GM18499 (cell line): Measurements from ENCODE around the gene TRIM72.
"Not testable (repeated sequence)": the region's sequence is repeated elsewhere in the genome, so short reads cannot be mapped to it uniquely, and the experiment has no call there.

Source experiments
- ATAC-seq: cut with Tn5 transposase; IDR thresholded peaks from one replicate; pipeline ENCODE4 v1.9.1; 2021; ENCODE audit warnings: moderate number of reproducible peaks; ENCODE audit not compliant: insufficient read depth, unreplicated experiment

TRIM72 gene

DNA sequence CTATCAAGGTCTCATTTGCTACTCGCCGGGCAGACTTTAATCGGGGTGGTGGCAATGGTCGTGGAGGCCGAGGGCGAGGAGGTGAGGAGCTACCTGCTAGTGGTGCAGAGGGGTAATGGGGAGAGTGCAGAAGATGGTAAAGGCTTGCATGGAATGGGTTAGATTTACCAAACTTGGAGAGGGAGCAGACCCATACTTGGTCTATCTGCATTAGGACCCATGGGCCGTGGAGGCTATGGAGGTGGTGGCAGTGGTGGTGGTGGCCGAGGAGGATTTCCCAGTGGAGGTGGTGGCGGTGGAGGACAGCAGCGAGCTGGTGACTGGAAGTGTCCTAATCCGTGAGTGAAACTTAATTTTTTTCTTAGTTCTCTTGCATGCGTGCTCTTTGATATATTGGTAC, 23.9 kb upstream of the TRIM72 start:
- ATAC-seq = no peak

DNA sequence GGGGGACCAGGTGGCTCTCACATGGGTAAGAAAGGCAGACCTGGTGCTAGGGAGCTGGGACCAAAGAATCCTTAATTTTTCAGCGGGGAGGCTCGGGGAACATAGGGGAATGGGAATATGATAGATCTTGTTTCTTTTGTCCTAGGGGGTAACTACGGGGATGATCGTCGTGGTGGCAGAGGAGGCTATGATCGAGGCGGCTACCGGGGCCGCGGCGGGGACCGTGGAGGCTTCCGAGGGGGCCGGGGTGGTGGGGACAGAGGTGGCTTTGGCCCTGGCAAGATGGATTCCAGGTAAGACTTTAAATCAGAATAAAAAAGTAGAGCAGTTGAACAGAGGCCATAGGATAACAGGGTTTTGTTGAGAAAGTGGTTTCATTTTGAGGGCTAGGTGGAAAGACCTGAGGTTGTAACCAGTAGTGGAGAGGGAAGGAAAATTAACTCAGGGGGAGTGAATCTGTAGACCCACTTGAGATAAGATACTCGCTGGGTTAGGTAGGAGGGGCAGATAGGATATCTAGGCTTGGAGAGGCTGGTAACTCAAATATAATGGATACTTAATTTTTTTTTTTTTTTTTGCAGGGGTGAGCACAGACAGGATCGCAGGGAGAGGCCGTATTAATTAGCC, 23.0 kb upstream of the TRIM72 start:
- ATAC-seq = no peak

DNA sequence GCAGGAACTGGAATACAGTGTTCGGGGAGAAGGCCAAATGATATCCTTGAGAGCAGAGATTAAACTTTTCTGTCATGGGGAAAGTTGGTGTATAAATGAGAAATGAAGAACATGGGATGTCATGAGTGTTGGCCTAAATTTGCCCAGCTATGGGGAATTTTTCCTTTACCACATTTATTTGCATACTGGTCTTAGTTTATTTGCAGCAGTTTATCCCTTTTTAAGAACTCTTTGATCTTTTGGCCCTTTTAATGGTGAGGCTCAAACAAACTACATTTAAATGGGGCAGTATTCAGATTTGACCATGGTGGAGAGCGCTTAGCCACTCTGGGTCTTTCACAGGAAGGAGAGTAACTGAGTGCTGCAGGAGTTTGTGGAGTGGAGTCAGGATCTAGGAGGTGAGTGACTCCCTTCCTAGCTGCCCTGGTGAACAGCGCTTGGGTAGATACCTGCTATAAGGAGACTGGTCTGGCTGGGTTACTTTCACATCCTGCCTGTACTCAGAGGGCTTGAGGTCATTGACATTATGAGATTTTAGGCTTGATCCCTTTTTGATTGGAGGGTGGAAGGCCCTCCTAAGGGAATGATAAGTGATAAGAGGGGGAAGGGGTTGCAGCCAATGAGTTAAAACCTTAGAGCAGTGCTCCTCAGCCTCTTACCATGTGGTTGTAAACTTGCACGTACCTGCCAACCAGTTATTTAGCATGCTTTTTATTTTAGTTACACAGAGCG, 22.1 kb upstream of the TRIM72 start:
- ATAC-seq = no peak

DNA sequence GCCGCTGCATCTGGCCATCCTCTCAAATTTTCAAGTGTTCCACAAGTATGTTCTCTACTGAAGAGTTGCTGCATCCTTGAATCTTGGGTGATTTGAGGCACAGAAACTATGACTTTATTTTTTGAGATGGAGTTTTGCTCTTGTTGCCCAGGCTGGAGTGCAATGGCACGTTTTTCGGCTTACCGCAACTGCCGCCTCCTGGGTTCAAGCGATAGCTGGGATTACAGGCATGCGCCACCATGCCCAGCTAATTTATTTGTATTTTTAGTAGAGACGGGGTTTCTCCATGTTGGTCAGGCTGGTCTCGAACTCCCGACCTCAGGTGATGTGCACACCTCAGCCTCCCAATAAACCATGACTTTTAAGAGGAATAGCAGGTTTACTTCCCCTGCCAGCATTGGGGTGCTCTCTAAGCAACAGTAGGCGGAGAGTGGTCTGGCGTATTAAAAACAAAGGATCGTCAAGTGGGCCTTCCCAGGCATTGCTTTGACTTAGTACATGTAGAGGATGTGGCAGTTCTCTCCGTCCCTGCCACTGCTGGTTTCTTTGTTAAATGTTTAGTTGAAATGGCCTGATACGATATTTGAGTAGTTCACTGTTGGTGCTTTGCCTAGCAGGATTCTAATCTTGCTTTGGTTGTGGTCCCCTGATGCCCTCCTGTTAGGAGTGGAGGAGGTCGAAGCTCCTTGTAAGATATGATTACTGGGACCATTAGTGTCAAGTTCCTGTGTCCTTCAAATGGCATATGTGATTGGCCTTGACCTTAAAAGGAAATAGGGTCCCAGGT, 20.9 kb upstream of the TRIM72 start:
- ATAC-seq = no peak

DNA sequence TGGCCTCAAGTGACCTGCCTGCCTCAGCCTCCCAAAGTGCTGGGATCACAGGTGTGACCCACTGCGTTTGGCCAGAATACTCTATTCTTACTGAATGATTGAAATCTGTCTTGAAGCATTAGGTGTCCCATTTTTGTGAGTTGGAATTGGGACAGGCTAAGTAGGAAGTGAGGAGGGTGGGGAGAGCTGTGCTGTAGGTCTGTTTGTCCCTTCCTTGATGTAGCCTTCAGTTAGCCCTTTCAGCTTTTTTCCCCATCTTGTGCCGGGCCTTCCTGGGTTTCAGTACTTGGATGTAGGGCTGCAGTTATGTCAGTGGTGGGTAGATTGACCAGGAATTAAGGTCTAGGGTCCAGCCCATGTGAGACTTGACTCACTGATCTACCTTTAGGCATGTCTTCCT, 20.0 kb upstream of the TRIM72 start:
- ATAC-seq = no peak

DNA sequence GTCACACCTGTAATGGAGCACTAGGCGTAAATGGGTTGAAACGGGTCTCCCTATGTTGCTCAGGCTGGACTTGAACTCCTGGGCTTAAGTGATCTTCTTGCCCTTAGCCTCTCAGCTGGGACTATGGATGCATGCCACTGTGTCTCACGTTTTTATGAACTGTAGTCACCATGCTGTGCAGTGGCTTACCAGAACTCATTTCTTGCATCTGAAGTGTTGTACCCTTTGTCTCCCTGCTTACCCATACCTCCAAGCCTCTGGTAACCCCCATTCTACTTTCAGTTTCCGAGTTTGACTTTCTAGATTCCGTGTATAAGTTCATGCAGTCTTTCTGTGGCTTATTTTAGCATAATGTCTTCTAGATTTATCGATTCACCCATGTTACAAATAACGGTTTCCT, 19.0 kb upstream of the TRIM72 start:
- ATAC-seq = no peak

DNA sequence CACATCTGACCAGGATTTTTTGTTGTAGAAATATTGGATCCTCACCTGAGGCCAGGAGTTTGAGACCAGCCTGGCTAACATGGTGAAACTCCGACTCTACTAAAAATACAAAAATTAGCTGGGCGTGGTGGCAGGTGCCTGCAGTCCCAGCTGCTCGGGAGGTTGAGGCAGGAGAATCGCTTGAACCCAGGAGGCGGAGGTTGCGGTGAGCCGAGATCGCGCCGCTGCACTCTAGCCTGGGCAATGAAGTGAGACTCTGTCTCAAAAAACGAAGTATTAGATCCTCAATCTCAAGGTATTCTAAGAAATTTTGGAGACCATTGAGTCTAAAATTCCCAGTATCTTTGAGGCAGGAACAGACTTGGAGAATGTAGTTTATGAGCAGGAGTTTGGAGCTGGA, 18.1 kb upstream of the TRIM72 start:
- ATAC-seq = not testable (repeated sequence)

DNA sequence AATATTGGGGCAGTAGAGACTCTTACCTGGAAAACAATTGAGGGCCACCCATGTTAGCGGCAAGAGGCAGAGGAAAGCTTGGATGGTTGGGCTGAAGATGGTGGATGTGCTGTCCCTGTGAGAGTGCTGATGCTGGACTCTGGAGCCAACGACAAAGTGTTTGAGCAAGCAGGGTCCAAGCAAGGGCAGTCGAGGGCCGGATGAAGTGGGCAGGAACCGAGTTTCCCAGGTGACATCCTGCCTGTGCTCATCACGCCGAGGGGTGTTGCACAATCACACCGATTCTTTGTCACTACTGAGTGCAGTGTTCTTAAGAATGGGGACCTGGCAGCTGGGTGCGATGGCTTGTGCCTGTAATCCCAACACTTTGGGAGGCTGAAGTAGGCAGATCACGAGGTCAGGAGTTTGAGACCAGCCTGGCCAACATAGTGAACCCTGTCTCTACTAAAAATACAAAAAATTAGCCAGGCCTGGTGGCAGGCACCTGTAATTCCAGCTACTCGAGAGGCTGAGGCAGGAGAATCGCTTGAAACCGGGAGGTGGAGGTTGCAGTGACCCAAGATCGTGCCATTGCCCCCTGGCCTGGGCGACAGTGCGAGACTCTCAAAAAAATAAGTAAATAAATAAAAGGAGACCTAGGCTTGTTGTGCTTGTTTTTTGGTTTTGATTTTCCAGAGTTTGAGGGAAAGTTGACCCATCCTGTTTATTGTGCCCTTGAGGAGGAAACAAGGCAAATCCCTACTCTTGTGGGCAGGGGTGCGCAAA, 17.4 kb upstream of the TRIM72 start:
- ATAC-seq = no peak

DNA sequence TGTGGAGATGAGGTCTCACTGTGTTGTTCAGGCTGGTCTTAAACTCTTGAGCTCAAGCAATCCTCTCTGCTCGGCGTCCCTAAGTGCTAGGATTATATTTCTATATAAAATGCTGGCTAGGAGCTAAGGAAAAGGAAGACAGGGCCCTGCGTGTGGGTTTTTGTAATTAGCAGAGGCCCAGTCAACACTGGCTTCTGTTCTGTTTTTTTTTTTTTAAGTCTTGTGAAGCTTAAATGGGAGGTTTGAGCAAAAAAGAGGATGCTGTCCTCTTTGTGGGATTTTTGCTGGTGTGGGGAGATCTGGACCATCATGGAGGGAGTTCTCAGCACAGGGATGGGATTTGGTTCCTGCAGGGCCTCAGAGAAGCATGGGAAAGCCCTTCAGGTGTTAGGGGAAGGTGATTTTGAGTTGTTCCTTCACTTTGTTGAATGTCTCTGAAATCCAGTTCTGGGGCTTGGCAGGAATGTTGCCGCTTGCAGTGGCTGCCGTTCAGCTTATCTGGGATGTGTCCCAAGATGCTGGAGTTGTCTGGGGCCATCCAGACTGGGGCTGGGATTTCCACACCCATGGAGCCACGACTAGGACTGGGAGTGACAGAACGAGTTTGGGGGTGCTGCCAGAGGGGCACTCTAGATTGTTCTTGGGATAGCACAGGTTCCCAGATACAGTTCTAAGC, 15.6 kb upstream of the TRIM72 start:
- no peak for ATAC-seq

DNA sequence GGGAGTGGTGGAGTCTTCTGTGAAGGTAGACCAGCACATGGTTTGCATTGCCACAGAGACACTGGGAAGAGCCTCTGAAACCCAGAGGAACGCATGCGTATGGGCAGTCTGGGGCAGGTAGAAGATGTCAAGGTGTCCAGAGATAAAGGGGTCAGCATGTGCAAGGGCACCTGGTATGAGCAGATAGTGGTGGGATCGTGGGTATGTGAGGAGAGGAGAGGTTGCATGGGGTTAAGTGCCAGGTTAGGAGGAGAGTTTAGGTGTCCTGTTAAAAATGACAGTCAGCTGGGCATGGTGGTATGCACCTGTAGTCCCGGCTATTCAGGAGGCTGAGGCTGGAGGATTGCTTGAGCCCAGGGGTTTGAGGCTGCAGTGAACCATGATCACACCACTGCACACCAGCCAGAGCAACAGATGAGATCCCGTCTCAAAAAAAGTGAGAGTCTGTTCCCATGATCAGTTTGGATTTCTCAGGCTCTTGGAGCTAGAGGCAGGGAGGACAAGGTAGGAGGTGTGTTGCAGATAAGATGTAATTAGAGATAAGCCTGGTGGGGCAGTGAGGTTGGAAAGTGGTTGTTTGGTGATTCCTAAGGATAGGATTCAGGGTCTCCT, 14.4 kb upstream of the TRIM72 start:
- no peak for ATAC-seq

DNA sequence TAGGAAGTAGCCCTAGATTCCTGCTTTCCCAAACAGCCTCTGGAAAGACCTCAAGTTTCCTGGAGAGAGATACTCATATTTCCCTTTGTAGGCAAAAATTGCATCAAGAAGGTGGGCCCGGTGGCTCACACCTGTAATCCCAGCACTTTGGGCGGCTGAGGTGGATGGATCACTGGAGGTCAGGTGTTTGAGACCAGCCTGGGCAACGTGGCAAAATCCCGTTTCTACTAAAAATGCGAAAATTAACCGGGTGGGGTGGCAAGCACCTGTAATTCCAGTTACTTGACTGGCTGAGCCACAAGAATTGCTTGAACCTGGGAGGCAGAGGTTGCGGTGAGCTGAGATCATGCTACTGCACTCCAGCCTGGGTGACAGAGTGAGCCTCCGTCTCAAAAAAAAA, 13.8 kb upstream of the TRIM72 start:
- not testable (repeated sequence) for ATAC-seq

DNA sequence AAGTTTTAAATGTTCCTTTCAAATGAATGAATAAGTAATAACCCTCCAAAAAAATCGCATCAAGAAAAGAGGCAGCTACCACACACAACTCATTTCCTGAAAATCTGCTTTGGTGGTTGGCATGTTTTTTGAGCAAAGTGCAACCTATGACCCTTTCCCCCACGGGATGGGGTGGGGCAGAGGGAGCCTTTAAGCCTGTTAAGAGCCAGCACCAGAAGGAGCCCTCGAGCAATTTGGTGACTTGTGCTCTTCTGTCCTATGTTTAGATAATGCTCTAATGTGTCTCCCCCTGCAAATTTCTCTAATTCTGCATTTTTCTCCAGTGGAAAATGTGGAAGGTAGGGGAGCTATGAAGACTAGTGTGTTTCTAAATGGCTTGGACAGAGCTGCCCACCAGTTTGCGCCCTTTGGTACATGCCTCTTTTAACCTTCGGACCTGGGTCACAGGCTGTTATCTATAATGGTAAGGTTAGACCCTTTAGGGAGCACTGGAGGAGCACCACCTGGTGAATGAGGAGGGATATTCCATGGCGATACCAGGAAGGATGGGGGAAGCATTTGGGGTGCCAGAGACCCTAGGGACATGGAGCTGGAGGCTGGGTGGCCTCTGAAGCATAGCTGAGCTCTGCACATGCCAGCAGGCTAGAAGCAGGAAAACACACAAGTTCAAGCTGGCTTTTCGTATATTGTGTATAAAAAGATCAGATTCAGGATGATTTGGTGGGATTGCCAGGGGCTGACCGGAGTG, 12.9 kb upstream of the TRIM72 start:
- no peak for ATAC-seq

DNA sequence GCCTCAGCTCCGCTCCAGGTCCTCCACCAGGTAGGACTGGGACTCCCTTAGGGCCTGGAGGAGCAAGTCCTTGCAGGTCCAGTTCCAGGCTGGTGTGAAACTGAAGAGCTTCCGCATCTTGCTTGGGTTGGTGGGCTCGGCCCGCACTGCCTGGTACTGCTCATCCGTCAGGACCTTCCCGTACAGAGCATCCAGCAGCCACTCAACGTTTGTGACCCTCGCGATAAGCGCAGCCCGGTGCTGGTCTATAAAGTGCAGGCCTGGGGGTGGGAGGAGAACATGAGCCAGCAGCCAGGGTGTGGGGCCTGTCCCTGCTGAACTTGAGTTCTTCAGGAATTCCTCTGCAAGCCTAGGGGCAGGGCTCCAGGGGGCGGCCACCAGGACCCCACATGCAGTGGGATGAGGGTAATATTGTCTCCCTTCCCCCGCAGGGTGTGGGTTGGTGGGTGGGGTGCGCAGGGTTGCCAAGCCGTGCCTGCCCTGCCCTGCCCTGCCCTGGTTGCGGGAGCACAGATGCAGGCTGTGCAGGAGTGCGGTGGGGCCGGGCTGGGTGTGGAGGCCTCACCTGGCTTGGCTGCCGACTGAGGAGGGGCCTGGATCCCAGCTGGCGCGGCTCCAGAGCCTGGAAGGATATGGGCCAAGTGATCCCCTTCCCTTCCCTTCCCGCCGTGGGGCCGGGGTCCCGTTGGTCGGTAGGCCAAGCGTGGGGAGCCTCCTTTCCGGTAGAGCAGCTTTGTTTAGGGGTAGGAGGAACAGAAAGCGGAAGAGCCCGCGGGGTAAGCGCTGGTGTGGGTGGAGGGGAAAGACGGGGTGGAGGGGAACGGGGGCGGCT, 12.1 kb upstream of the TRIM72 start:
- no peak for ATAC-seq

DNA sequence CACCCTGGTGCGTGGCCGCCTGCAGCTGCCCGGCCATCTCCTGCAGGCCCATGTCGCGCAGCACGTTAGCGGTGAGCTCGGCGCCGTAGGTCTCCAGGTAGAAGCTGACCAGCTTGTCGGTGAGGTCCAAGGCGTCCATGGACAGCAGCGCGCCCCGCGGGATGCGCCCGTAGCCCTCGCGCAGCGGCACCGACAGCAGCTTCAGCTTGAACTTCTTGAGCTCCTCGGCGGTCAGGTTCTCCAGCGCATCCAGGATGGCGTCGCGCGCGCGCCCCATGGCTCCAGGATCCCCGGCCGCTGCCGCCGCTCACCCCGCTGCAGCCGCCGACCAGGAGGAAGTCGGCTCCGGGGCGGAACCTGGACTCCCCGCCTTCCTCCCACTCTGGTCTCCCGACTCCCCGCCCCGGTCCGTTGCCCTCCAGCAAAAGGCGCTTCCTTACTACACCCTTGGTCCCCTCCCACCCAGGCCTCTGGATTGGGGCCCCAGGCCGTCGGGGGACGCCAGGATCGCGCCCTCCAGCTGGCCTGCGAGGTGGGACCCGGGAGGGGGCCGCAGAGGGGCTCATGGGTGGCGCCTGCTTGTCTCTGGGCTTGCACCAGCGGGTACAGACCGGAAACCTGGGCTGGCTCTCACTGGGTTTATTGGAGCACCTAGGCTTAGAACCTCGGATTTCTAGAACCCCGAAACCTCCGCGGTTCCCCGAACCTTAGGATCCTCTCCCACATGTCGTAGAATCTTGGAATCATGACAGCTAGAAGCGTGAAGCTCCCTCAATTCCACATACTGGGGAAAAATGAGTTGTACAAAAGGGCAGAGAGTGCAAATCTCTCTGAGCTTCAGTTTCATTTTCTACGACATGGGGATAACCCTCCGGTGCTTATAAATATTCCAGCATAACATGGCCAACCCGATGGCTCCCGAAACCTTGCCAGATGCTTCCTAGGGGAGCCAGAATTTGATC, 11.2 kb upstream of the TRIM72 start, which contains the start of gene PYCARD:
Gene PYCARD (minus strand): TSS at position 347 of the 962 bp plus-strand sequence. CDS start 70 bp downstream, at position 277.
- no peak for ATAC-seq

DNA sequence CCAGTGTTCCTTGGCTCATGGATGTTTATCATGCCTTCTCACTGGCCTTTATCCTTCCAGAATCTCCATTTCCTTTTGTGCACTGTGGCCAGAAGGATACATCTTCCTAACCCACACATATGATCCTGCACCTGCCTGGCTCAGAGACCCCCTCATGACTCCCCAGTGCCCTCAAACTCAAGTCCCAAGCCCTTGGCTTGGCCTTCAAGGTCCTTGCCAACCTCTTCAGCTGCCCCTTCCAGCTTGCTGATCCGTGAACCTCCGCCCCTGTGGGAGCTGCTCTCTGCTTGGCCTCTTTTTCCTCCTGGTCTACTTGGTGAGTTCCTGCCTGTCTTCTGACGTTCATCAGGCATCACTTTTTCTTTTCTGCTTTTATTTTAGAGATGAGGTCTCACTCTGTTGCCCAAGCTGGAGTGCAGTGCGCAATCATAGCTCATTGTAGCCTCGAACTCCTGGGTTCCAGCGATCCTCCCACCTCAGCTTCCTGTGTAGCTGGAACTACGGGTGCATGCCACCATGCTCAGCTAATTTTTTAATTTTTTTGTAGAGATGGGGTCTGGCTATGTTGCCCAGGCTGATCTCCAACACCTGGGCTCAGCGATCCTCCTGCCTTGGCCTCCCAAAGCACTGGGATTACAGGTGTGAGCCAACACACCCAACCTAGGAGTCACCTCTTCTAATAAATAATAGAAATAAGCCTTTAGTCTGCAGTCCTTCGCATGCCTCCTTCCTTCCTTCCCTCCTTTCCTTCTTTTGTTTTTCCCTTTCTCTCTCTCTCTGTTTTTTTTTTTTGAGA, 8.8 kb upstream of the TRIM72 start:
- no peak for ATAC-seq

DNA sequence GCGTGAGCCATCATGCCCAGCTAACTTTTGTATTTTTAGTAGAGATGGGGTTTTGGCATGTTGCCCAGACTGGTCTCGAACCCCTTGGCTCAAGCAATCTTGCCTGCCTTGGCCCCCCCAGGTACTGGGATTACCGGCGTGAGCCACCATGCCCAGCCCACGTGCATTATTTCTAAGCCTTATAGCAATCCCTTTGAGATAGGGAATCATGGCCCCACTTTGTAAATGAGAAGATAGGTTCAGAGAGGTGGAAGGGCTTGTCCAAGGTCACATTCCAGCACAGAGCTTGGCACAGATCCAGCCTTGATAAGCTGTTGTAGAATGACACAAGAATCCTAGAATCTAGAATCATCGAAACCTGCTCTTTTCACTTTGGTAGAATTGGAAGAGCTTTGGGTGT, 7.1 kb upstream of the TRIM72 start:
- no peak for ATAC-seq
